GM18511 (cell line): Measurements from ENCODE around the gene SLC22A17.

Source experiments
- ATAC-seq: cut with Tn5 transposase; IDR thresholded peaks from one replicate; pipeline ENCODE4 v1.9.1; 2021; ENCODE audit warnings: mild to moderate bottlenecking, moderate library complexity; ENCODE audit not compliant: unreplicated experiment

Gene SLC22A17

GRCh38 chr14:23382276-23382675 lies 29.6 kb upstream of the SLC22A17 start:
- ATAC-seq, result no peak

DNA sequence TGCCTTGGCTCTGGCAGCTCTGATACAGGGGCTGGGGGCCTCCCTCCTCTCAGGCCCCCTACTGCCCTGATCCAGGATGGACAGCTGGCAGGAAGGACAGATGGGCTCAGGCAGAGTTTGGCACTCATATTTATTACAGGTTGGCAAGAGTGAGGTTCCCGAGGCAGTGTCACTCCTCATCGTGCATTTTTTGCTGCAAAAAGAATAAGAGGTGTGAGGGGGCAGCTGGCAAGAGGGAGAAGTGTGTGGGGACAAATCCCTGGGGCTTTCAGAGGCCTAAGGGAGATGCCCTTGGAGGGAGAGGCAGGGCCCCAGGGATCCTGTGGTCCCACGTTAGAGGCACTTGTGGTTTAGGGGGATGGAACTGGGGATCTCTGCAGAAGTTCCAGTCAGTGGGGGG lies 29.2 kb upstream of the SLC22A17 start:
- ATAC-seq, result no peak

DNA sequence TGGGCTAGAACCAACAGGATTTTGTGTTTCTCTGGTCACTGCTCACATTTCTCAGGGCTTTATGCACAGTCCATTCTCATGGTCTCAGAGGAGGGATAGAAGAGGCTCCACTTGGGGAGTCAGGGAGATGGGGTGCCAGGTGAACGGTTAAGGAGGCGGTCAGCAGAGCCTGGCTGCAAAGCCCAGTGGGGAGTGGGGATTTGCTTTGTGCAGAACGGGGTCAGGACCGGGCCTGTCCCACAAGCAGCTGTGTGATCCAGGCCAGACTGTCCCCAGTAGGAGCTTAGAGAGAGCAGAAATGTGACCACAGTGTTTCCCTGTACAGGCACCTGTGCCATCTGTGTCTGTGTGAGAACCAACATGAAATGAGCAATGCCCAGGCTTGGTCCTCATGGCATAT lies 28.3 kb upstream of the SLC22A17 start:
- ATAC-seq, result no peak

DNA sequence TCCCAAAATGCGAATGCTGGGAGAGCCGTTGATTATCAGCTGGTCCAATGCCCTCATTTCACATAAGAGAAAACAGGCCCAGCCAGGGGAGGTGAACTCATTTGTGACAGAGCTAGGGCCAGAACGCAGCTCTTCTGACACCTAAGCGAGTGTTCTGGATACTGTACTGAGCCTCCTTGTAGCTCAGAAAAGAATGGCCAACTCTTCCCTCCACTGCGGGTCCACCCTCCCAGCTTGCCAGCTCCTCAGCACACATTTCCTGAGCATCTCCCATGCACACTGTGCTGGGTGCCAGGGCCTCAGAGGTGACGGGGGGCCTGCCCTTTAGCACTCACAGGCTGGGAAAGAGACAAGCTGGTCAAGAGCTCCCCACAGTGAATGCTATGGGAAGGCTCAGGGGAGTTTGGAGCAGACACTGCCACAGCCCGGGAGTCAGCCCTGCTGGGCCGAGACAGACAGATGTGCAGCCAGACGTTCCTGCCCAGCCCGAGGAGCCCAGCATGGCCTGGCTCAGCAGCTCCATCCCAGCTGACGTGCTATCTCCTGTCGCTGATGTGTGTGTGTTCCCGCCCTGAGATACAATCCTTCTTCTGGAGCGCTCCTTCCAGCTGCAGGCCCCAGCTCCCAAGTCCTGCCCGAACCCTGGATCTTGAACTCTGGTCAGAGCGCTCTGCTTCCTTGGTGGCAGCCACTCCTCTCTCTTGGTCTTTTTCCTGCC lies 27.7 kb upstream of the SLC22A17 start:
- no peak for ATAC-seq

DNA sequence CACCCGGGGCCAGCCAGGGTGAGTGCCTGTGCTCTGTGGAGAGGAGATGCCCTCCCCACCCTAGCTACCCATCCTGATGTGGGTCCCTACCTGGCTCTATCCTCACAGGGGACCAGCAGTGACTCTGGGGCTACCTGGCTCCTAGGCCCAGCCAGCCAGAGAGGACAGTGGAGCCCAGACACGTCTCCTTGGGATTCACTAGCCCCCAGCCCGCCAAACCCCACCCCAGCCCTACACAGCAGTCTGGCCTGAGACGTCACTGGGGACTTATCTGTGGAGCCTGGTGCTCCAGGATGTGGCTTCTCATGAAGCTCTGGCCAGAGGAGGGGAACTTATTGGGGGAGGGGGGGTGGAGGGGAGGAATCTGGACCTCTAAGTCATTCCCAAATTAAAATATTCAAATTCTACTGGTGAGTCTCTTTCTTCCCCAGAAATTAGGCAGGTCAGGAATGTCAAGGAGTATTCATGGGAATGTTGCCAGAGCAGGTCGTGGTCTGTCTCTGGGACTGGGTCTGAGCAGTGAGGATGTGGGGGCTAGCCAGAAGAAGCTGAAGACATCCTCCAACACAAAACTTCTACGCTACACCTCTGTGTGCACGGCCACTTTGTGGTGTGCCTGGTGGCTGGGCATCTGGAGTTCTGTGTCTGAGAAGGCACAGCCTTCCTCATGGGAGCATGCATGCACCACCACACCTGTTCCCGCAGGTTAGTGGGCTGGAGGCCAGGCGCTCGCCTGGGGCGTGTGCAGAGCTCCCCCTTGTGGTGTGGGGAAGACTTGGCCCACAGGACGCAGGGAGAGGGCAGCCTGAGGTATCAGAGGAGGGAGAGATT lies 26.9 kb upstream of the SLC22A17 start:
- no peak for ATAC-seq

- ATAC-seq, result no peak
Observed at GRCh38 chr14:23378612-23379220, 26.0 kb upstream of the SLC22A17 start.

- ATAC-seq, result no peak
Observed at GRCh38 chr14:23377573-23378563, 25.2 kb upstream of the SLC22A17 start.

- ATAC-seq, result no peak
Observed at GRCh38 chr14:23377198-23377550, 24.5 kb upstream of the SLC22A17 start.

DNA sequence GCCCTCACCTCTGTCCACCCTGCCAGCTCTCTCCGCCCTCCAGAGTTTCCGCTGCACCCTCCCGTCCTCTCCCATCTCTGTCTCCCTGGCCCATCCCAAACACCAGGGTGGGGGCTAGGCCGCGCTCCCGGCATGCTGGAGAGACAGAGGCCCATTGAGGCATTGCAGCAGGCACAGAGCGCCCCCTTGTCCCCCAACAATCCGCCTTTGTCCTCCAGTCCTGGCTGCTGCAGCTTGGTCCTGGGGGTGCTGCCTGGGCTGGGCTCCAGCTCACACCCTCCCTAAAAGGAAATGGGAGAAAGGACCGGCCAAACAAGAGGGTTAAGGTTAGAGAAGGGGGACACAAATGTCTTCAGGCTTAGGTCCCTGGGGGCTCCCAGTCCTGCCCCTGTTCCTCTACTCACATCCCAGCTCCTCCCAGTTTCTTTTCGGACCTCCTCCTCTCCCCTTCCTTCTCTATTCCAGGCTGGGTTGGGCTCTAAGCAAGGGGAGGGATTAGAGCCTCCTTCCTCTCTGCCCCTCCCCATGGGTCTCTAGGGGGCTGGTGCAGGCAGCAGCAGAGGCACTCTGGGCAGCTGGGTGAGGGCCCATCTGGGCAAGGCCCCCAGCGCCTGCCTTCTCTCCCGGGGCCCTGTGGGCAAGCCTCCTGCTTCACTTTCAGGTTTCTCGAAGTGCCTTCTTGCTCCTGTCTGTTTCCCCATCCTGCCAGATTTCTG lies 24.0 kb upstream of the SLC22A17 start, which contains the start of gene CMTM5:
CMTM5 (plus strand) TSS at position 565 of the 716 bp plus-strand sequence. CDS start 206 bp downstream, outside the sequence.
- ATAC-seq, result no peak

DNA sequence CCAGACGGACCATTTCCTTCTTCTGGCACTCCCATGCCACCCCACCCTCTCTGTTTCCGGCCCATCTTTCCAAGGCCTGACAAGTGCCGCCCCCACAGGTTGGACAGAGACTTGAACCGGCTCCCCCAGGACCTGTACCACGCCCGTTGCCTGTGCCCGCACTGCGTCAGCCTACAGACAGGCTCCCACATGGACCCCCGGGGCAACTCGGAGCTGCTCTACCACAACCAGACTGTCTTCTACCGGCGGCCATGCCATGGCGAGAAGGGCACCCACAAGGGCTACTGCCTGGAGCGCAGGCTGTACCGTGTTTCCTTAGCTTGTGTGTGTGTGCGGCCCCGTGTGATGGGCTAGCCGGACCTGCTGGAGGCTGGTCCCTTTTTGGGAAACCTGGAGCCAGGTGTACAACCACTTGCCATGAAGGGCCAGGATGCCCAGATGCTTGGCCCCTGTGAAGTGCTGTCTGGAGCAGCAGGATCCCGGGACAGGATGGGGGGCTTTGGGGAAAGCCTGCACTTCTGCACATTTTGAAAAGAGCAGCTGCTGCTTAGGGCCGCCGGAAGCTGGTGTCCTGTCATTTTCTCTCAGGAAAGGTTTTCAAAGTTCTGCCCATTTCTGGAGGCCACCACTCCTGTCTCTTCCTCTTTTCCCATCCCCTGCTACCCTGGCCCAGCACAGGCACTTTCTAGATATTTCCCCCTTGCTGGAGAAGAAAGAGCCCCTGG lies 23.0 kb upstream of the SLC22A17 start:
- ATAC-seq, result no peak

- ATAC-seq, result no peak
Observed at GRCh38 chr14:23373041-23373440, 20.4 kb upstream of the SLC22A17 start.

GRCh38 chr14:23372509-23372908 lies 19.8 kb upstream of the SLC22A17 start, which contains the start of gene IL25:
Gene IL25 (plus strand): TSS chr14:23372809.
- no peak for ATAC-seq

DNA sequence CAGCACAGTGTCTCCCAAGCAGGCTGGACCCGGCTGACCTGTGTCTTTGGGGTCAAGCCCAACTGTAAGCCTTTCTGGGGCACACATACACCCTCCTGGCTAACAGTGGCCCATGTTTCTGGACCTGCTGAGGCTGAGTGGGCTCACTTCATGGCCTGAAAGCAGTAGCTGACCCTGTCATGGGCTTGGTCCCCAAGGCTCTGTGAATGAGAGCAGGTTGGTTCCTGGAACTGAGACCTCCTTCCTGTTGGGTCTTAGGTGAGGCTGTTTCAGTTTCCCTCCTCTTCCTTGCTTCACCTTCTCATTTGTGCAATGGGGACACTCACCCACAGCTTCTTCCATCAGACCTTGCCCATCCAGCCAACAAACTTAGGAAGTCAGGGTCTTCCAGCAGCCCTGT lies 19.2 kb upstream of the SLC22A17 start:
- no peak for ATAC-seq

DNA sequence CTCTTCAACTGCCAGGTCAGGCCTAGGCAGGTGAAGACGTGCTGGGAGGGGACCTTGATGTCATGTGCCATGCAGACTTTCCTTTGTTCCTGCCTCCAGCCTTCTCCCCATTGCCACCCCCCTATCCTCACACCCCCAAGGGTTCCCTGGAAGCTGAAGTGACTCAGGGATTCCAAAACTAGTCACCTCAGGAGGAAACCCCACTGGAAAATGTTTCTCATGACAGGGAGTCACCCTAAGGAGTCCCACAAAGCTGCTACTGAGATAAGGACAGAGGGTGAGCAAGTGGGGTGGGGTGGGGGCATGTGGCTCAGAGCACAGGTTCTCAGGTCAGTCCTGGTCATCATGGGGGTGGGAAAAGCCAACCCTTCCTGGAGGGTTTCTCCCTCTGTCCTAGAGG lies 17.5 kb upstream of the SLC22A17 start:
- ATAC-seq, result no peak

DNA sequence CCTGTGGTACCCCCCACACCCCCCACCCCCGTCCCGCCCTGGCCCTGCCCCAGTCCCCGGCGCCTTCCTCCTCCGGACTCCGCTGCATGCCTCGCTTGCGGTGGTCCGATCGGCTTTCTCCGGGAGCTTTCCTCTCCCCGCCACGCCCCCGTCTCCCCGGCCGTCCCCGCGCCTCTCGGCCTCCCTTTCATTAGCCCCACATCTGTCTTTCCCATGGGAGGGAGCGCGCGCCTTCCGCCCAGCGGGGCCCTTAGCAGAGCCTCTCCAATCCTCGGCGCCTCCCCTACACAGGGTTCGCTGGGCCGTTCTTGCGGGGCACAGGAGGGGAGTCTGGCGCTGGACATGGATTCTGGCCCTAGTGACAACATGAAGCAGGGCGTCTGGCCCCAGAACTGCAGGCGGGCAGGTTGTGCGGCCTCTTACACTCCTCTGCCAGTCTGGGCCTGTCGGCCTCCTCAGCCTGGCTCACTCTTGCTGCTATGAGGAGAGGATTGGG lies 13.8 kb upstream of the SLC22A17 start:
- ATAC-seq, result no peak

- ATAC-seq, result no peak
Observed at GRCh38 chr14:23365732-23366425, 13.2 kb upstream of the SLC22A17 start.

DNA sequence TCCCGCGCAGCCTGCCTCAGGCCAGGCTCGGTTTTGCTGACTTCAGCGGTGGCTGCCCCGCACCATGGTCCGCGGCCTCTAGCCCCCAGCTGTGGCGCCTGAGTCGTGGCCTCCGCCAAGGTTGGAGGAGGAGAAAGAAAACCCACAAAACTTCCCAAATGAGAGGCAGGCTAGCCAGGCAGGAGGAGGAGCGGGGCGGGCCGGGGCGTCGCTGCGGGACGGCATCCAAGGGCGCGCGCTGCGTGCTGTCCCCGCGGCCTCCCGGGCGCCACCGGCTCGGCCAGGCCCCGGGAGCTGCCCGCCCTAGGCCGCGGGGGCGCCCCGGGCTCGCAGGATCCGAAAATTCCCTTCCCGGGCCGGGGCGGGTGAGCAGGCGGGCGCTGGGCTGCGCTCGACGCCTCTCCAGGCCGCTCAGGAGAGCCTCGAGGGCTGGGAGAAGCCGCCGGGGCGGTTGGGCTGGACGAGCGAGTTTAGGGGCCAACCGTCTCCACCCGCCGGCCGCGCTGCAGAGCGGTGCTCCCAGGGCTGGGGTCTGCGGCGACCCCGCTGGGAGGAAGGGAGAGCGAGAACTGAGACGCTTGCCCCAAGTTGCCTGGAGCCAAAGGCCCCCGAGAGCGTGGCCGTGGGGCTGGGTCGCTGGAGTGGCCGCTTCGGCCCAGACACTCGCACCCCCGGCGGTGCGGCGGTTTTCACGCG lies 12.5 kb upstream of the SLC22A17 start, which contains the start of gene EFS:
EFS (minus strand) TSS at position 137 of the 696 bp plus-strand sequence. CDS start 147 bp downstream, outside the sequence.
- ATAC-seq, result no peak
